Melanocyte of skin (primary cell): ENCODE measurements around the gene EPPIN. TPM values are rescaled to one million over a fixed set of nuclear protein-coding genes. Genes with fewer than 3 reads are reported as not detected.

ENCODE experiments used
- small RNA-seq, 2 donors: library from RNA; depleted of rRNA; stranded (forward); fragments of <200 nt; gene quantifications; one replicate each; pipeline ENCODE3, GENCODE V24; 2012
- total RNA-seq, 2 donors: library from RNA; depleted of rRNA; stranded (reverse); fragments of >200 nt; gene quantifications; 2 replicates each; pipeline ENCODE4 v1.2.3, GENCODE V29; 2012

Gene EPPIN
- total RNA-seq: not detected

GRCh38 chr20:45547206-45547770, at the start of gene EPPIN:
Gene EPPIN (minus strand): TSS chr20:45547401. CDS start chr20:45547357, 44 bp downstream.

GRCh38 chr20:45579184-45579583, 32.0 kb upstream of the EPPIN start, which contains the start of gene WFDC8:
Gene WFDC8 (minus strand): TSS chr20:45579284. CDS start chr20:45579247, 37 bp downstream.

GRCh38 chr20:45539382-45539781, 7.8 kb downstream of the EPPIN start, which contains the start of gene WFDC6:
Gene WFDC6 (minus strand): TSS chr20:45539482. CDS start chr20:45539407, 75 bp downstream.

GRCh38 chr20:45515147-45515913, 31.9 kb downstream of the EPPIN start, which contains the start of gene SPINT3:
Gene SPINT3 (minus strand): TSS chr20:45515622. CDS start chr20:45515608, 14 bp downstream.

Small RNA genes lying within 50 kb of the gene (small RNA-seq; reads per million reads assigned to genes)
- gene AL031663.1 (0 reads per million in 2 donors), gene HSPD1P21 (0 reads per million in 2 donors), gene RNA5SP485 (0 reads per million in 2 donors)

Other genes starting within 250 kb of the EPPIN start
- gene RBPJL, start 240.6 kb downstream of the EPPIN start, total RNA-seq: not detected
- gene MATN4, start 239.1 kb downstream of the EPPIN start, total RNA-seq: not detected
- gene SDC4, start 199.0 kb downstream of the EPPIN start, total RNA-seq: 1 to 10 TPM; 7.2 to 8.0 TPM
- gene SYS1, start 184.2 kb downstream of the EPPIN start, total RNA-seq: 10 to 100 TPM; 16.2 to 21.3 TPM
- not detected for gene TP53TG5, start 169.1 kb downstream of the EPPIN start, total RNA-seq
- gene DBNDD2, start 139.1 kb downstream of the EPPIN start, total RNA-seq: 10 to 100 TPM in 1 of 2 donors, under 1 TPM in 1; 0.69 to 11.0 TPM
- gene PIGT, start 131.3 kb downstream of the EPPIN start, total RNA-seq: 10 to 100 TPM; 39.9 to 46.3 TPM
- gene WFDC2, start 77.6 kb downstream of the EPPIN start, total RNA-seq: not detected
- not detected for gene SPINT3, start 31.8 kb downstream of the EPPIN start, total RNA-seq
- gene WFDC6, start 7.9 kb downstream of the EPPIN start, total RNA-seq: not detected
- not detected for gene WFDC8, start 31.9 kb upstream of the EPPIN start, total RNA-seq
- gene WFDC10A, start 82.3 kb upstream of the EPPIN start, total RNA-seq: not detected
- not detected for gene WFDC9, start 83.9 kb upstream of the EPPIN start, total RNA-seq
- not detected for gene WFDC11, start 122.8 kb upstream of the EPPIN start, total RNA-seq
- not detected for gene WFDC13, start 154.6 kb upstream of the EPPIN start, total RNA-seq
- not detected for gene WFDC10B, start 157.6 kb upstream of the EPPIN start, total RNA-seq
- not detected for gene SPINT4, start 174.9 kb upstream of the EPPIN start, total RNA-seq
- under 1 TPM in 1 of 2 donors, not detected in 1; 0.33 TPM for gene WFDC3, start 244.5 kb upstream of the EPPIN start, total RNA-seq
- 10 to 100 TPM in 1 of 2 donors, 1 to 10 TPM in 1; 6.2 to 10.3 TPM for gene DNTTIP1, start 244.6 kb upstream of the EPPIN start, total RNA-seq